ENCODE data around the gene SRPX. TPM values are rescaled to one million over a fixed set of nuclear protein-coding genes. Genes with fewer than 3 reads are reported as not detected.

The SRPX gene
- 41.7 and 48.0 TPM in 2 replicates for total RNA-seq
- long read RNA-seq, transcript SRPX-206 (9 exons, 1,842 nt) = minor isoform, 38 of 570 reads
- long read RNA-seq, transcript SRPX-205 (9 exons, 1,780 nt) = minor isoform, 23 of 570 reads
- long read RNA-seq, transcript SRPX-201 (10 exons, 1,874 nt) = major isoform, 473 of 570 reads
- long read RNA-seq, partial matches to known transcripts = 8 of 570 reads
- long read RNA-seq, other reads (novel, unspliced or antisense) = 28 of 570 reads

DNA sequence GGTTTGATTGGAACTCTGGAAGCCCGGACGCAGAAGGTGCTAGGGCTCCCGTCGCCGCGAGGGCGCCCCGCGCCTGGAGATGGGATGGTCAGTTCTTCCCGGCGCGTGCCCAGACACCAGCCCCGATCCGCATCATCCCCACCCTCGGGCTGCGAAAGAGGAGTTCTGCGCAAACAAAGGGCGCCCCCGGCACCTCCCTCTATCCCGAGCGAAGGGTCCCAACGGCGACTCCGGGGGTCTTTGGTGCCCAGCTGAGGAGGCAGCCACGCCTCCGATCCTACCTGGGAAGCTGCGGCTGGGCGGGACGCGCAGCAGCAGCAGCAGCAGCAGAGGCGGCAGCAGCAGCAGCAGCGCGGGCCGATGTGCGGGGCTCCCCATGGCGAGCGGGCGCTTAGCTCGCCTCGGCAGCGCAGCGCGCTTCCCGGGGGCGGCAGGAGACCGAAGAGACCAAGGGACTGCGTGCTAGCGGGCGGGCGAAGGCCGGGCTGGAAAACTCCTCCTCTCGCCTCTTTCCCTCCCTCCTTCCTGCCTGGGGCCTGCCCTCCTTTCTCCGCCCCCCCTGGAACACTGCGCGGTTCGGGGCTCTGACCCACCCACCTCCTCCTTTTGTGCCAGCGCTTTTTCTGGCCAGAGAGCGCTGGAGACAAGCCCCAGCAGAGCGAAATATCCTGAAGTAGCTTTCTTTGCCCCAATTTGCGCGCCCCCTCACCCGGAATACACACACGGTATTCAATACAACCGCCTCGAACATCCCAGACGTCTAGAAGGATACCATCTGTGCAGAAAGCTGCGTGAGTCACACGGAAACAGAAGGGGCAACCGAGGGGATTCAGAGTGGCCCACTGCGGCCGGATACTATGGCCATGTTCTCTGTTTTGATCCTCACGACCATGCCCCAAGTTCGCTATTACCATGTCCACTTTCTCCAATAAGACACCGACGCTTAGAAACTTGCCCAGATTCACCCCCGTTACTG lies at the start of gene SRPX:
Gene SRPX (minus strand): TSS at position 457 of the 976 bp plus-strand sequence. CDS start 79 bp downstream, at position 378.
- H3K36me3 Mint-ChIP-seq (ENCODE audit: unreplicated experiment) = no peaks in the 10 kb centered on the region
- no peak for TF ChIP-seq CTCF (IDR thresholded peaks at IDR 0.05)
- no peak for DNase-seq (ENCODE audit: extremely low spot score, unreplicated experiment)
- peak within 1 kb of the TSS; percentile 43 for H3K27ac Mint-ChIP-seq (ENCODE audit: unreplicated experiment)
- peak within 1 kb of the TSS; percentile 81 for H3K4me3 Mint-ChIP-seq (ENCODE audit: unreplicated experiment)
- no peaks in the 10 kb centered on the region for H3K27me3 Mint-ChIP-seq (ENCODE audit: unreplicated experiment)
- H3K9me3 Mint-ChIP-seq (ENCODE audit: unreplicated experiment) = no peaks in the 10 kb centered on the region
- peaks cover 18% of the 10 kb centered on the region for H3K4me1 Mint-ChIP-seq (ENCODE audit: unreplicated experiment)

DNA sequence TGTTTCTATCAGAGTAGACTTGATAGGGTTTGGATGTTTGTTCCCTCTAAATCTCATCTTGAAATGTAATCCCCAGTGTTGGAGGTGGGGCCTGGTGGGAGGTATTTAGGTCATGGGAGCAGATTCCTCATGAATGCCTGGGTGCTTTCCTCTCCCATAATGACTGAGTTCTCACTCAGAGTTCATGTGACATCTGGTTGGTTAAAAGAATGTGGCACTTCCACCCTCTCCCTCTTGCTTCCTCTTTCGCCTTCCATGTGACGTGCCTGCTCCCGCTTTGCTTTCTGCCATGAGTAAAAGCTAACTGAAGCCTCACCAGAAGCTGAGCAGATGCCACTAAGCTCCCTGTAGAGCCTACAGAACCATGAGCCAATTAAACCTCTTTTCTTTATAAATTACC lies 47.3 kb upstream of the SRPX start:
- Mint-ChIP-seq H3K4me3 (ENCODE audit: unreplicated experiment) (no peak overlapping the region), H3K27ac (ENCODE audit: unreplicated experiment) (no peak overlapping the region), H3K36me3 (ENCODE audit: unreplicated experiment) (no peaks in the 10 kb centered on the region), H3K9me3 (ENCODE audit: unreplicated experiment) (no peaks in the 10 kb centered on the region), H3K4me1 (ENCODE audit: unreplicated experiment) (peaks cover 28% of the 10 kb centered on the region), H3K27me3 (ENCODE audit: unreplicated experiment) (no peaks in the 10 kb centered on the region)
- TF ChIP-seq CTCF (IDR thresholded peaks at IDR 0.05) = no peak
- DNase-seq (ENCODE audit: extremely low spot score, unreplicated experiment) = no peak

- no peak for TF ChIP-seq CTCF (IDR thresholded peaks at IDR 0.05)
- Mint-ChIP-seq H3K9me3 (ENCODE audit: unreplicated experiment) (no peaks in the 10 kb centered on the region), H3K4me1 (ENCODE audit: unreplicated experiment) (peaks cover 26% of the 10 kb centered on the region), H3K4me3 (ENCODE audit: unreplicated experiment) (no peak overlapping the region), H3K27me3 (ENCODE audit: unreplicated experiment) (no peaks in the 10 kb centered on the region), H3K27ac (ENCODE audit: unreplicated experiment) (peak overlapping the region; percentile 79), H3K36me3 (ENCODE audit: unreplicated experiment) (no peaks in the 10 kb centered on the region)
- DNase-seq (ENCODE audit: extremely low spot score, unreplicated experiment) = no peak
These were observed 42.3 kb upstream of the SRPX start for GRCh38 chrX:38262715-38263620.

DNA sequence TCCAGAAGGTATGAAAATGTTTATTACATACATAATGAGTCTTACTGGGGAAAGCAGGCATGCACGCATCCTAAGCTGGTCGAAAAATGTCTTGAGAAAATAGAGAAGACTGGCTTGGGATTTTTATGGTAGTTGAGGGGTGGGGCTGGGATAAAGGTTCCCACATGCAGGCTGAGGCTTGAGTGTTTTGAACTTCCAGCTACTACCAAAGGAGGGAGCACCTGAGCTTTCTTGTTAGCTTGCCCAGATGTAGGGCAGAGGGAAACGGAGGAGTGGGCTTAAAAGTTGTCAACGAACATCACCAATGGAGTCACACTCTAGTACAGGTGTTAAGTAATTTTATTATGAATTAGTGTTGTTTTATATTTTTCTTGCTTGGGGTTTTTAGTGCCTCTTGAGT lies 39.6 kb upstream of the SRPX start:
- H3K4me3 Mint-ChIP-seq (ENCODE audit: unreplicated experiment) = no peak overlapping the region
- H3K27ac Mint-ChIP-seq (ENCODE audit: unreplicated experiment) = no peak overlapping the region
- H3K36me3 Mint-ChIP-seq (ENCODE audit: unreplicated experiment) = no peaks in the 10 kb centered on the region
- no peak for DNase-seq (ENCODE audit: extremely low spot score, unreplicated experiment)
- TF ChIP-seq CTCF (IDR thresholded peaks at IDR 0.05) = peak; percentile 38
- H3K9me3 Mint-ChIP-seq (ENCODE audit: unreplicated experiment) = peaks cover 5% of the 10 kb centered on the region
- no peaks in the 10 kb centered on the region for H3K27me3 Mint-ChIP-seq (ENCODE audit: unreplicated experiment)
- peaks cover 20% of the 10 kb centered on the region for H3K4me1 Mint-ChIP-seq (ENCODE audit: unreplicated experiment)

All from osteocyte (in vitro differentiated cells).